SK-N-SH (cell line): ENCODE measurements around the gene ACOT9. TPM values are rescaled to one million over a fixed set of nuclear protein-coding genes. Genes with fewer than 3 reads are reported as not detected.

Experiments
- CTCF ChIA-PET: fragments of 300-600, 350-600 bp; formaldehyde crosslinking; extraction: SDS; loops from one replicate; lab custom pipeline; 2021; lab: Yijun Ruan, JAX
- POLR2A ChIA-PET: fragments of 350-600 bp; sonication (Branson Sonifier 250); formaldehyde crosslinking; extraction: SDS; loops from one replicate; lab custom pipeline; 2020; ENCODE audit warnings: antibody characterized with exemption, inconsistent platforms; lab: Yijun Ruan, JAX
- DNase-seq: peaks from one replicate; pipeline ENCODE4 v3.0.0; 2012
- H2AFZ ChIP-seq: fragments of 200-600 bp; sonication (generic); 2 replicates; pipeline ENCODE4 v1.8.1; 2016; ENCODE audit warnings: antibody characterized with exemption, mild to moderate bottlenecking, low read depth
- H3F3A ChIP-seq: fragments of 200-600 bp; sonication (generic); replicated peaks from 2 replicates; pipeline ENCODE3; 2016; ENCODE audit warnings: antibody characterized with exemption, mild to moderate bottlenecking; ENCODE audit not compliant: insufficient read depth
- H3K27ac ChIP-seq, 2 experiments: fragments of 200-500 bp in 1 of 2; fragments of 200-600 bp in 1 of 2; sonication (Bioruptor generic) in 1 of 2; sonication (generic), shearing (Covaris generic) in 1 of 2; 2 replicates each; pipeline versions ENCODE4 v1.5.1 to v1.6.1; 2014 to 2016; ENCODE audit warnings: low read depth in 2 of 2, inconsistent platforms in 1 of 2, low read length in 1 of 2, mild to moderate bottlenecking in 1 of 2, mixed read lengths in 1 of 2
- H3K27me3 ChIP-seq: fragments of 200-600 bp; sonication (generic), shearing (Covaris generic); 2 replicates; pipeline ENCODE4 v1.6.1; 2016; ENCODE audit warnings: mixed run types; ENCODE audit not compliant: insufficient read depth
- H3K36me3 ChIP-seq, 2 experiments: fragments of 200-500 bp in 1 of 2; fragments of 200-600 bp in 1 of 2; sonication (Bioruptor generic) in 1 of 2; sonication (generic) in 1 of 2; replicated peaks in 1 of 2; 2 replicates each; pipeline versions ENCODE3 to v1.5.1; 2014 to 2016; ENCODE audit warnings: low read length in 1 of 2, mild to moderate bottlenecking in 1 of 2; ENCODE audit not compliant: insufficient read depth in 2 of 2, control insufficient read depth in 1 of 2
- H3K4me1 ChIP-seq, 2 experiments: fragments of 200-500 bp in 1 of 2; fragments of 200-600 bp in 1 of 2; sonication (Bioruptor generic) in 1 of 2; sonication (generic), shearing (Covaris generic) in 1 of 2; 2 replicates each; pipeline versions ENCODE4 v1.5.1 to v1.6.1; 2014 to 2016; ENCODE audit warnings: low read depth in 1 of 2, low read length in 1 of 2, mixed run types in 1 of 2; ENCODE audit not compliant: insufficient read depth in 2 of 2, control insufficient read depth in 1 of 2
- H3K4me2 ChIP-seq: fragments of 200-600 bp; sonication (generic), shearing (Covaris generic); 2 replicates; pipeline ENCODE4 v1.6.1; 2017; ENCODE audit warnings: mixed run types
- H3K4me3 ChIP-seq, 2 experiments: fragments of 200-500 bp in 1 of 2; fragments of 200-600 bp in 1 of 2; sonication (Bioruptor generic) in 1 of 2; sonication (generic), shearing (Covaris generic) in 1 of 2; 2 replicates each; pipeline versions ENCODE4 v1.5.1 to v1.8.1; 2014 to 2016; ENCODE audit warnings: low read depth in 2 of 2, inconsistent platforms in 1 of 2, low read length in 1 of 2, mild to moderate bottlenecking in 1 of 2, mixed read lengths in 1 of 2, moderate library complexity in 1 of 2
- H3K79me2 ChIP-seq: fragments of 200-600 bp; sonication (generic); 2 replicates; pipeline ENCODE4 v1.8.1; 2017; ENCODE audit warnings: mild to moderate bottlenecking; ENCODE audit not compliant: insufficient read depth
- H3K9ac ChIP-seq: fragments of 200-600 bp; sonication (generic); 2 replicates; pipeline ENCODE4 v1.6.1; 2017; ENCODE audit warnings: mixed run types
- H3K9me2 ChIP-seq: fragments of 200-600 bp; sonication (generic); 2 replicates; pipeline ENCODE4 v1.6.1; 2017; ENCODE audit warnings: mixed run types
- H3K9me3 ChIP-seq: fragments of 200-600 bp; sonication (generic); 2 replicates; pipeline ENCODE4 v1.6.1; 2017; ENCODE audit warnings: mixed run types, mild to moderate bottlenecking, moderate library complexity
- H4K20me1 ChIP-seq: fragments of 200-600 bp; sonication (generic); 2 replicates; pipeline ENCODE4 v1.6.1; 2017; ENCODE audit warnings: mild to moderate bottlenecking, mixed run types; ENCODE audit not compliant: insufficient read depth
- FOSL2 ChIP-seq: IDR thresholded peaks from 2 replicates; pipeline ENCODE4 v1.4.0; 2012; ENCODE audit warnings: low read depth, mild to moderate bottlenecking, moderate library complexity, borderline replicate concordance
- GABPA ChIP-seq: IDR thresholded peaks from 2 replicates; pipeline ENCODE4 v1.4.0; 2012; ENCODE audit warnings: low read depth, mild to moderate bottlenecking
- JUND ChIP-seq: IDR thresholded peaks from 2 replicates; pipeline ENCODE4 v1.4.0; 2012
- NRF1 ChIP-seq: IDR thresholded peaks from 2 replicates; pipeline ENCODE4 v1.6.1; 2012; ENCODE audit warnings: low read depth, mild to moderate bottlenecking, low read length
- RFX5 ChIP-seq: IDR thresholded peaks from 2 replicates; pipeline ENCODE4 v1.6.1; 2012; ENCODE audit warnings: mild to moderate bottlenecking, improper control_type of control experiment, low read length
- TAF1 ChIP-seq: IDR thresholded peaks from 2 replicates; pipeline ENCODE4 v1.6.1; 2012; ENCODE audit warnings: low read depth, mild to moderate bottlenecking, low read length, moderate library complexity, borderline replicate concordance
- TEAD4 ChIP-seq: IDR thresholded peaks from 2 replicates; pipeline ENCODE4 v1.4.0; 2012; ENCODE audit warnings: mild to moderate bottlenecking, borderline replicate concordance; ENCODE audit not compliant: insufficient read depth
- WGBS: methylation state at CpG from one replicate; pipeline ENCODE4 v1.1.6; 2017; ENCODE audit warnings: low lambda C conversion rate; 5-methylcytosine and 5-hydroxymethylcytosine counted together
- polyA plus RNA-seq, 3 experiments: library from polyadenylated mRNA; depleted of rRNA; stranded (reverse); fragments of >200 nt; gene quantifications; 2 replicates each; pipeline ENCODE4 v1.2.3, GENCODE V29; 2012
- TF ChIP-seq, protein P1 (sequence below): fragments of 150-350 bp; IDR thresholded peaks from 2 replicates; pipeline ENCODE4 v1.6.1; 2016; ENCODE audit warnings: mild to moderate bottlenecking, low read depth, low read length
- TF ChIP-seq, protein P2 (sequence below): IDR thresholded peaks from 2 replicates; pipeline ENCODE4 v1.4.0; 2012; ENCODE audit warnings: low read depth, borderline replicate concordance

Gene ACOT9
- polyA plus RNA-seq, 1 of the 3 experiments (the other 2 are of a cell fraction): 23.7 TPM

DNA sequence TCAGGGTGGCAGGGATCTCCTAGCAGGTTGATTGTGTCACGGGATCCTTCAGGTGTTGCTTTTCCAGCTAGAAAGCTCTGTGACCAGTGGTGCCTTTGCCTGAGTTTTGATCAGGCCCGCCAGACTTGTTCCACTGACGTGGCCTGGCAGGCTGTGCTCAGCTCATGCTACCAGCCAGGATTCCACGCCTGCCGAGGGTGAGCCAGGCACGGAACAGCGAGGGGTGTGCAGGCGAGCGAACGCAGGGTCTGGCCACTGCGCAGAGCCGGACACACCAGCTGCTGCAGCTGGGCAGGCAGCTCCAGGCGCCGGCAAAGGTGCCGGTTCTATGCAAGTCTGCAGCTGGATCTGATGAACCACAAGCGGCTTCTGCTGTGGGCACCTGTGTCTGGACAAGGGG, 22.8 kb upstream of the ACOT9 start:
- Histone ChIP-seq H3K79me2 (no peaks in the 10 kb centered on the region), H4K20me1 (no peaks in the 10 kb centered on the region), H3K27ac (0 out of 4 replicates have a peak overlapping the region, but pooled peaks of 1 of the 2 experiments have one; percentile 26), H3F3A (peaks cover 6% of the 10 kb centered on the region), H3K9me3 (no peaks in the 10 kb centered on the region), H3K4me3 (no peak overlapping the region), H3K4me2 (0 out of 2 replicates have a peak overlapping the region, but pooled peaks have one; percentile 12), H3K36me3 (no peaks in the 10 kb centered on the region), H3K4me1 (no peaks in the 10 kb centered on the region; a peak in 1 of 4 replicates), H3K9ac (no peak overlapping the region), H3K9me2 (no peaks in the 10 kb centered on the region), H2AFZ (no peak overlapping the region), H3K27me3 (no peaks in the 10 kb centered on the region; the same call in 1 of the 2 replicates)
- 51% methylated on average over 3 of the region's 16 CpGs for WGBS
- DNase-seq: no peak
- CTCF ChIA-PET: interaction anchor here (1.1 to 2.6 kb wide), 4 partner anchors 8 to 136 kb away, joined by 3 to 10 read pairs (median 6); partner anchors contain the start of gene SAT1
- POLR2A ChIA-PET: interaction anchor here (1.8 kb wide), 1 partner anchor 23 kb away, joined by 7 read pairs; the partner anchor contains the start of gene ACOT9
- TF ChIP-seq, protein P1, sequence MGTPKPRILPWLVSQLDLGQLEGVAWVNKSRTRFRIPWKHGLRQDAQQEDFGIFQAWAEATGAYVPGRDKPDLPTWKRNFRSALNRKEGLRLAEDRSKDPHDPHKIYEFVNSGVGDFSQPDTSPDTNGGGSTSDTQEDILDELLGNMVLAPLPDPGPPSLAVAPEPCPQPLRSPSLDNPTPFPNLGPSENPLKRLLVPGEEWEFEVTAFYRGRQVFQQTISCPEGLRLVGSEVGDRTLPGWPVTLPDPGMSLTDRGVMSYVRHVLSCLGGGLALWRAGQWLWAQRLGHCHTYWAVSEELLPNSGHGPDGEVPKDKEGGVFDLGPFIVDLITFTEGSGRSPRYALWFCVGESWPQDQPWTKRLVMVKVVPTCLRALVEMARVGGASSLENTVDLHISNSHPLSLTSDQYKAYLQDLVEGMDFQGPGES: no peak

DNA sequence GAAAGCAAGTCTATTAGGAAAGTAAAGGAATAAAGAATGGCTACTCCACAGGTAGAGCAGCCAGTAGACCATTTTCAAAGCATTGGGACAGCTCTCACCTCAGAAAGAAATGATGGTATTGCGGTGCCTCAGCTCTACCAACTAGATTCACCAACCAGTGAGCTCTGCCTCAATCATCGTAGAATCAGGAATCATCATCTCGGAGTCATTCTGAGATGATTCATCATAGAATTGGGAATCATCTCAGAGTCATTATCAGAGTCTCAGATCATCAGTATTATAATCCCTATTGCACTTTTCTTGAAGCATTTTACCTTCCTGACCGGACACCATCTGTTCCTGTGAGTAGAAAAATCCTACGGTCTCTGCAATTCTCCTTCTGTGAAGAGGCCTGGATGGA, 22.4 kb upstream of the ACOT9 start:
- POLR2A ChIA-PET: no interaction called here
- CTCF ChIA-PET: interaction anchor here (1.1 to 2.6 kb wide), 4 partner anchors 8 to 137 kb away, joined by 3 to 10 read pairs (median 6); partner anchors contain the start of gene SAT1

More for the DNA sequence above, 22.4 kb upstream of the ACOT9 start:
- TF ChIP-seq NRF1: no peak
- no peak for TF ChIP-seq RFX5
- TF ChIP-seq JUND: 0 out of 2 replicates have a peak, but pooled peaks have one; percentile 36
- peak; percentile 47; the same call in 1 of the 2 replicates for TF ChIP-seq FOSL2
- TF ChIP-seq, protein P2, sequence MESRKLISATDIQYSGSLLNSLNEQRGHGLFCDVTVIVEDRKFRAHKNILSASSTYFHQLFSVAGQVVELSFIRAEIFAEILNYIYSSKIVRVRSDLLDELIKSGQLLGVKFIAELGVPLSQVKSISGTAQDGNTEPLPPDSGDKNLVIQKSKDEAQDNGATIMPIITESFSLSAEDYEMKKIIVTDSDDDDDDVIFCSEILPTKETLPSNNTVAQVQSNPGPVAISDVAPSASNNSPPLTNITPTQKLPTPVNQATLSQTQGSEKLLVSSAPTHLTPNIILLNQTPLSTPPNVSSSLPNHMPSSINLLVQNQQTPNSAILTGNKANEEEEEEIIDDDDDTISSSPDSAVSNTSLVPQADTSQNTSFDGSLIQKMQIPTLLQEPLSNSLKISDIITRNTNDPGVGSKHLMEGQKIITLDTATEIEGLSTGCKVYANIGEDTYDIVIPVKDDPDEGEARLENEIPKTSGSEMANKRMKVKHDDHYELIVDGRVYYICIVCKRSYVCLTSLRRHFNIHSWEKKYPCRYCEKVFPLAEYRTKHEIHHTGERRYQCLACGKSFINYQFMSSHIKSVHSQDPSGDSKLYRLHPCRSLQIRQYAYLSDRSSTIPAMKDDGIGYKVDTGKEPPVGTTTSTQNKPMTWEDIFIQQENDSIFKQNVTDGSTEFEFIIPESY: no peak
- no peak for TF ChIP-seq TAF1
- no peak for TF ChIP-seq GABPA
- no peak for TF ChIP-seq TEAD4
- no peaks in the 10 kb centered on the region for H3K79me2 ChIP-seq
- no peaks in the 10 kb centered on the region for H3K9me2 ChIP-seq
- no peak overlapping the region for H3K9ac ChIP-seq
- 17% methylated on average over 5 of the region's 5 CpGs for WGBS
- DNase-seq: no peak
- H3K27ac ChIP-seq: 0 out of 4 replicates have a peak overlapping the region, but pooled peaks of 1 of the 2 experiments have one; percentile 26
- H3K9me3 ChIP-seq: no peaks in the 10 kb centered on the region
- 0 out of 2 replicates have a peak overlapping the region, but pooled peaks have one; percentile 12 for H3K4me2 ChIP-seq
- no peak overlapping the region for H2AFZ ChIP-seq
- no peaks in the 10 kb centered on the region for H3K36me3 ChIP-seq
- H3F3A ChIP-seq: peaks cover 6% of the 10 kb centered on the region
- no peaks in the 10 kb centered on the region for H3K27me3 ChIP-seq
- no peak overlapping the region for H3K4me3 ChIP-seq
- H4K20me1 ChIP-seq: no peaks in the 10 kb centered on the region
- H3K4me1 ChIP-seq: no peaks in the 10 kb centered on the region; a peak in 1 of 4 replicates
